Ramos (cell line): ENCODE measurements around the gene WDR11.

Source experiments
- in situ Hi-C: fragments of 300-500 bp; cut with MboI; formaldehyde crosslinking; loops from one replicate; pipeline ENCODE4 v1.14.3; 2022; ENCODE audit warnings: low sequenced_read_pairs; ENCODE audit not compliant: unreplicated experiment

The WDR11 gene

GRCh38 chr10:120850911-120851865 is at the start of gene WDR11:
TSS of gene WDR11 (plus strand) at chr10:120851362. CDS start at chr10:120851421, 59 bp downstream.
- in situ Hi-C loops, result no loop called here

DNA sequence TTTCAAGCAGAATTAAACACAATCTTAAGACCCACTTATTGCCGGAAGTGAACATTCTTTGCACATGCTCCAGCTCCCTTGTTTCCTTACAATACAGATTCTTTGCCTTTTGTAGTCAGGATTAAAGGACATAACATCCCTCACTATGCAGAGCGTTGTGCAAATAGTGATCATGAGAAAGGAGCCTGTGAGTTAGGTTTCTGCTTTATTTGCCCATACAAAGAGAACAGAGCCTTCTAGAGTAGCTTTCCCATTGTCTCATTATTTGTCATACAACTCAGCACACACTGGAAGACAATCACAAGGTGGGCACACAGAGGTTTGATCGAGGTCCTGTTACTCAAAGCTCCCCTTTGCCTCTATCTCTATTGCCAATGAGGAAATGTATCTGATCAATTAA is 48.2 kb upstream of the WDR11 start:
- in situ Hi-C loops, result no loop called here

DNA sequence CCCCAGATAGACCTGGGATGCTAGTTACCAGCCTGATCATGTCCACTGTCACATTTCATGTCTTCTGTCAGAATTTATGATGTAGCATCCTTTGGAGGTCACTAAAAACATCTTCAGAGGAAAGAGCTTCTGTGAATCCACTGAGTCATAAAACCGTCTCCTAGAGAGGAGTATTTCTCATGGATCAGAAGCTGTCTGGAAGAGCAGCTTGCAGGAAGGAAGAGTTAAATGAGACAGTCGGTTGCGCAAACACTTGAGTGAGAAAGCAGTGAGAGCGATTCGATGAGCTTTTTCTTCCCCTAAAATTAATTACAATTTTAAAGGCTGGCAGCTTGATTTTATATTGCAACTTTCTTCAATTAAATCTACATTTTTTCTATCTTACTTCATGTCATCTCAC is 47.2 kb upstream of the WDR11 start:
- in situ Hi-C loops, result no loop called here

DNA sequence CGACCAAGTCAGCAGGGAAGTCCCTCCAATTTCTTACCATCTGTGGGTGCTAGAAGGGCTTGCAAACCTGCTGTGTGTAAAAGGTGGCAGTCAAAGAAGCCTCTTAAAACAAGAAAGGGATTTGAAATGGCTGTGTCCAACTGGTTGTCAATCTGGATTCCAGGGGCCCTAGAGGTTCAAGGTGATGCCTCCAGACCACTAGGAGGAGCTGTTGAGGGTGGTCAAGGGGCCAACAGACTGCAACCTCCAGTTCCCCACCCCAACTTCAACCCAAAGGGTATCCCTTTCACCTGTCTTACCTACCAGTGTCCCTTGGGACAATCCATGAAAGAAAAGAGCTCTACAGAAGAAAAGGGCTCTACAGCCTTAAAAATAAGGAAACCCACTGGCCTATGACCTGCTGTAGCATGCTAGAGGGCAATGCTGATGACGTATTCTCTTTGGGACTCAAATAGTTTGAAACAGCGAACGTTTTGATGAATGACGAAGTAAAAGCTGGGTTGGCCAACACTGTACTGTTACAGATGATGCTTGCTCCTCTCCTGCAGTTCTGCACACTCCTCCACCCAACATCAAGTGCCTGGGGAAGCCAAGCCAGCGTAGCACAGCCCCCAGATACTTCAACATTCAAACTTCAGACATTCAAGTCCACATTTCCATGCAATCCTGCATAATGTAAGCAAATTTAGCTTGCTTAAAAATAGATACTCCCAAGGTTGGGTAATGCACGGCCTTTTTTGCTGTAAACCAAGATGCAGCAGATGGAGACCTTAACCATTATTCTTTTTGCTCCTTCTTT is 45.9 kb upstream of the WDR11 start:
- in situ Hi-C loops, result no loop called here

DNA sequence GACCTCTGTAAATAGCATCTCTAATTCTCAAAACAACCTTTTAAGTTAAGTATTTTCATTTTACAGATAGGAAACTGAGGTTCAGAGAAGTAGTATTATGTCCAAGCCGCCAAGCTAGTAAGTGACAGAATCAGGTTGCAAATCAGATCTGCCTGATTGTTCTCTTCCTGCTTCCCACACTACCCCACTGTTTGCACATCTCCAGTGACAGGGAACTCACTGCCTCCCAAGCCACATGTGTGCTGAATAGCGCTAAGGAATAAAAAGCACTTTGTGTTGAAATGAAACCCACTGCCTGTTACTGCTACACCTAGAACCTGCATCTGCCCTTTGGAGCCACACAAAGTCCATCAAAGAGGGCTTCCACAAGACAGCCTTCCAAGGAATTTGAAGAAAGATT is 45.1 kb upstream of the WDR11 start:
- in situ Hi-C loops, result no loop called here

GRCh38 chr10:120810298-120810697 is 40.9 kb upstream of the WDR11 start:
- in situ Hi-C loops, result no loop called here

GRCh38 chr10:120813085-120813484 is 38.1 kb upstream of the WDR11 start:
- in situ Hi-C loops, result no loop called here

- in situ Hi-C loops, result no loop called here
These were observed 32.9 kb upstream of the WDR11 start for GRCh38 chr10:120818301-120818700.

DNA sequence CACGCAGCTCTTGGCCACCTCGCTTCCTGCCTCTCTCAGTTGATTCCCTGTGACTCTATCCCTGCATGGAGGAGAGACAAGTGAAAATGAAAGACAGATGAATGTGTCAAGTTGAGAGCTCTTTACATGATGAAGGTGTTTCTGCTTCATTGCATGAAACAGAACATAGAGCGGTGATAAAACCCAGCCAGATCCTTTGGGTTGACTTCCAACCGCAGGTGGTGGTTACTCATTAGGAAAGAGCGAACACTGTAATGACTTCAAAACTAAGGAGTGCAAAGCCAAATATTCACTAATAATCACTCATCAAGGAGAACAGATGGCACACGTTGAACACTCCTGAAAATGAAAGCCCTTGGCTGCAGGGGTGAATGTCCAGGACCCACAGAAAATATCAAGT is 31.8 kb upstream of the WDR11 start:
- in situ Hi-C loops, result no loop called here

GRCh38 chr10:120823266-120823665 is 27.9 kb upstream of the WDR11 start:
- in situ Hi-C loops, result no loop called here

DNA sequence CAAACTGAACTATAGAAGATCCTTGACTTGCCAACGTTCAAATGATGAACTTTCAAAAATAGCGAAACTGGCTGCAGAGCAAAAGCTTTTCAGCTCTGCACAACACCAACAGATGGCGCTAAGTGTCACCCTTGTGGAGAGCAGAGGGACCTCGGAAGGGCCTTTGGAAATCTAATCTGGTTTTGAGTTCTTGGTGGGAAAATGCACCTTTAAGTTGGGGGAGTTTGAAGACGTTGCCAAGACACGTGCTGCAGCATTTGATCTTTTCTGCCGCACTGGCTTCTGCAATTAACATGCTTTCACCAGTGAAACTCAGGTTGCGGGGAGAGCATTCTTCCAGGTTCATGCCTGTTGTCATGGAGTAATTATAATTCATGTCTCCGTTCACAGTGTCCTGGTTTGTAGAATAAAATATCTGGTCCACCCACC is 26.3 kb upstream of the WDR11 start:
- in situ Hi-C loops, result no loop called here

GRCh38 chr10:120825878-120826769 is 25.0 kb upstream of the WDR11 start:
- in situ Hi-C loops, result no loop called here

DNA sequence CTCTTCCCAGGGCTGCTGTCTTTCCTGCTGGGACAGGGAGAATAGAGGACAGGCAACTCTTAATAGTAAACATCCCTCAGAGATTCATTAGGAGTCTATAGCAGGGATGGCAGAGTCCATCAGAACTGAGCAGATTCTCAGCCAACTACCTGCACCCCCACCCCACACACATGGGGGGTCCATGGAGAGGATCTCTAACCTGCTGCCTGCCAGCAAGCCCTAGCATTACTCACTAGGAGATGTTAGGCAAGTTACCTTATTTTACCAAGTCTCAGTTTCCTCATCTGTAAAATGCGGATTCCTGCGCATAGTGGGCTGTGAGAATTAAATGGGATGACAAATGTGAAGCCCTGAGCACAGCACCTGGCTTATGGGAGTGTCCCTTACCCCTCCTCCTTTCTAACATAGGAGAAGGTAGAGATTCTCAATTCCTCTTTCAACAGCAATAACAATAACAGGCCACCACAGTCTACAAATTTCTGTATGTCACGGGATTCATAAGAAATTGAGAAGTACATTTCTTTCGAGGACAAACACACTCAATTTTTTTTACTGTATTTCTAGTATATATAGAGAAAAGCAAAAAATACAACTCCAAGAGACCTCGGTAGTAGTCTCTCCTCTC is 23.8 kb upstream of the WDR11 start:
- in situ Hi-C loops, result no loop called here

GRCh38 chr10:120828763-120829319 is 22.3 kb upstream of the WDR11 start:
- in situ Hi-C loops, result no loop called here

DNA sequence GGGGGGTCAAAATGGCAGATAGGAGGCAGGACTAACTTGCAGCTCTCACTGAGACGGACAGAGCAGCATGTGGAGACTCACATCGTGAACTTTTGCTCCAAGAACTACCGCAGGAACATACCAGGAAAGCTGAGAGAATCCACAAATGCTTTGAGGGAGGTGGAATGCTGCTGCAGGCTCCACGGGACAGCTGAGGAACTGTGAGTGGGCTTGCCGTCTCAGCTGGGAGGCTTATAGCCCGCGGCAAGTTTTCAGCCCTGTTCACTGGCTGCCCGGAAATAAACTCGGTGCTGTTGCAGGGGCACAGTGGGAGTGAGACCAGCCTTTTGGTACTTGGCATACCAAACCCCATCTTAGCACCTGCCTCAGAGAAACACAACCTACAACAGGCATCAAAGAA is 19.1 kb upstream of the WDR11 start:
- in situ Hi-C loops, result no loop called here

- in situ Hi-C loops, result no loop called here
These were observed 17.8 kb upstream of the WDR11 start for GRCh38 chr10:120833222-120833928.

GRCh38 chr10:120835603-120836002 is 15.6 kb upstream of the WDR11 start:
- in situ Hi-C loops, result no loop called here

DNA sequence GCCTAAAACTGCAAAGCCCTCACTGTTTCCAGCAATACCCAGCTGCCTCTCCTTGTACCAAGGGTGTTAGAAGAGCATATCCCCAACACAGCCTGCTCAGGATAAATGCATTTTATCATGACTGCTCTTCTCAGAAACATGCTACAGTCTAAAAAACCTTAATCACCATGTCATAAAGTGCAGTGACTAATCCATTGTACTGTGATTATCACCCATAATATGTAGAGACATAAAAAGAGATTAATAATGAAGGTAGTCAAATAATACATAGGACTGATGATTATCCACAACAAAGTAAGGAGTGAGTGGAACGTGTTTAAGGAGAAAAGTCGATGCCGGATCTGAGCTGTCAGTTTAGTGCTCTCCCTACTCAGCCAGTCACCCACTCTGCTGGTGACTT is 12.2 kb upstream of the WDR11 start:
- in situ Hi-C loops, result no loop called here
